A673 (cell line): Measurements from ENCODE around the gene RPTN. TPM values are rescaled to one million over a fixed set of nuclear protein-coding genes. Genes with fewer than 3 reads are reported as not detected.

Experiments
- BruUV-seq: library from RNA; stranded (reverse); fragments of 400-500 nt; replicated peaks from 2 replicates; lab custom pipeline; 2021; lab: Mats Ljungman, UMichigan
- CTCF ChIA-PET: fragments of 300-600 bp; sonication (Branson Sonifier 250); formaldehyde crosslinking; loops from one replicate; lab custom pipeline; 2022; ENCODE audit warnings: antibody characterized with exemption; lab: Charles Lee
- POLR2A ChIA-PET: fragments of 300-600 bp; sonication (Branson Sonifier 250); formaldehyde crosslinking; loops from one replicate; lab custom pipeline; 2022; ENCODE audit warnings: antibody characterized with exemption; ENCODE audit not compliant: low non-redundant PET; lab: Charles Lee
- DNase-seq: peaks from one replicate; pipeline ENCODE4 v3.0.0-alpha.2; 2015; ENCODE audit warnings: low spot score
- H3K27ac ChIP-seq: fragments of 200-600 bp; sonication (generic); 2 replicates; pipeline ENCODE4 v1.5.1; 2016; ENCODE audit warnings: mixed run types, low read depth, mild to moderate bottlenecking, mixed read lengths, antibody characterized with exemption, low read length; ENCODE audit not compliant: poor library complexity, severe bottlenecking
- H3K27me3 ChIP-seq: fragments of 200-600 bp; sonication (generic); replicated peaks from 2 replicates; pipeline ENCODE4 v1.6.1; 2017; ENCODE audit warnings: mixed run types, low read depth, mild to moderate bottlenecking, mixed read lengths, antibody characterized with exemption, low read length; ENCODE audit not compliant: insufficient read depth, poor library complexity
- H3K36me3 ChIP-seq: fragments of 200-600 bp; sonication (generic); 2 replicates; pipeline ENCODE4 v1.6.1; 2016; ENCODE audit warnings: mixed run types, mild to moderate bottlenecking, mixed read lengths, antibody characterized with exemption, low read length; ENCODE audit not compliant: insufficient read depth, poor library complexity, severe bottlenecking
- H3K4me1 ChIP-seq: fragments of 200-600 bp; sonication (generic); 2 replicates; pipeline ENCODE4 v1.6.1; 2017; ENCODE audit warnings: mixed run types, mild to moderate bottlenecking, mixed read lengths, antibody characterized with exemption, low read length; ENCODE audit not compliant: insufficient read depth, poor library complexity, severe bottlenecking
- H3K4me3 ChIP-seq: fragments of 200-600 bp; sonication (generic); 2 replicates; pipeline ENCODE4 v1.5.1; 2016; ENCODE audit warnings: low read depth, mixed run types, mild to moderate bottlenecking, mixed read lengths, low read length; ENCODE audit not compliant: poor library complexity, severe bottlenecking
- H3K9me3 ChIP-seq: fragments of 200-600 bp; sonication (generic); 2 replicates; pipeline ENCODE4 v1.6.1; 2016; ENCODE audit warnings: mixed run types, low read depth, mild to moderate bottlenecking, mixed read lengths, antibody characterized with exemption, low read length; ENCODE audit not compliant: poor library complexity, severe bottlenecking
- EZH2 ChIP-seq: fragments of 200-600 bp; sonication (generic); IDR thresholded peaks from 2 replicates; pipeline ENCODE4 v1.6.1; 2017; ENCODE audit warnings: borderline replicate concordance, low read depth, mild to moderate bottlenecking, mixed read lengths, antibody characterized with exemption, low read length; ENCODE audit not compliant: poor library complexity, severe bottlenecking
- intact Hi-C: fragments of 100-400 bp; cut with micrococcal nuclease; formaldehyde crosslinking; loops from one replicate; pipeline ENCODE4 v1.10.0; 2022; ENCODE audit not compliant: unreplicated experiment
- total RNA-seq: library from RNA; stranded (reverse); gene quantifications from 2 replicates; pipeline ENCODE4 v1.2.3, GENCODE V29; 2021
- TF ChIP-seq, protein P1 (sequence below): fragments of 300-800, 200-600 bp; sonication (generic); conservative IDR thresholded peaks from 2 replicates; pipeline ENCODE4 v1.5.1; 2017; ENCODE audit warnings: low read depth, mild to moderate bottlenecking, antibody characterized with exemption, low read length, moderate library complexity, mixed read lengths

The RPTN gene
- total RNA-seq, 1 experiment from 2014 or later, result not detected

DNA sequence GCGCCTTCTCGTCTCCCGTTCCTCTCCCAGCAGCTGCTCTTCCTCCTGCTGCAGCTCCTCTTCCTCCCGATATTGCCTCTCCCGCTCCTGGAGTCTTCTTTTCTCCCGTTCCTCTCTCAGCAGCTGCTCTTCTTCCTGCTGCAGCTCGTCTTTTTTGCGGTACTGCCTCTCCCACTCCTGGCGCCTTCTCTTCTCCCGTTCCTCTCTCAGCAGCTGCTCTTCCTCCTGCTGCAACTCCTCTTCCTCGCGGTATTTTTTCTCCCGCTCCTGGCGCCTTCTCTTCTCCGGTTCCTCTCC, 49.1 kb downstream of the RPTN start:
- intact Hi-C loops, result loop anchor here (5.0 kb wide), 1 partner anchor 58 kb away; no protein-coding TSS in a partner anchor
- ChIA-PET CTCF (no interaction called here), POLR2A (interaction anchor here (0.5 kb wide), 1 partner anchor 17 kb away, joined by 3 read pairs; no protein-coding TSS in a partner anchor)
- no peak for DNase-seq
- Histone ChIP-seq H3K4me1 (peaks cover 30% of the 10 kb centered on the region), H3K36me3 (no peaks in the 10 kb centered on the region), H3K27me3 (peaks cover 98% of the 10 kb centered on the region), H3K27ac (no peak overlapping the region), H3K4me3 (peak overlapping the region; percentile 42), H3K9me3 (peaks cover 26% of the 10 kb centered on the region)
- BruUV-seq, result no TSS peak
- TF ChIP-seq EZH2, result no peak
- TF ChIP-seq, protein P1, sequence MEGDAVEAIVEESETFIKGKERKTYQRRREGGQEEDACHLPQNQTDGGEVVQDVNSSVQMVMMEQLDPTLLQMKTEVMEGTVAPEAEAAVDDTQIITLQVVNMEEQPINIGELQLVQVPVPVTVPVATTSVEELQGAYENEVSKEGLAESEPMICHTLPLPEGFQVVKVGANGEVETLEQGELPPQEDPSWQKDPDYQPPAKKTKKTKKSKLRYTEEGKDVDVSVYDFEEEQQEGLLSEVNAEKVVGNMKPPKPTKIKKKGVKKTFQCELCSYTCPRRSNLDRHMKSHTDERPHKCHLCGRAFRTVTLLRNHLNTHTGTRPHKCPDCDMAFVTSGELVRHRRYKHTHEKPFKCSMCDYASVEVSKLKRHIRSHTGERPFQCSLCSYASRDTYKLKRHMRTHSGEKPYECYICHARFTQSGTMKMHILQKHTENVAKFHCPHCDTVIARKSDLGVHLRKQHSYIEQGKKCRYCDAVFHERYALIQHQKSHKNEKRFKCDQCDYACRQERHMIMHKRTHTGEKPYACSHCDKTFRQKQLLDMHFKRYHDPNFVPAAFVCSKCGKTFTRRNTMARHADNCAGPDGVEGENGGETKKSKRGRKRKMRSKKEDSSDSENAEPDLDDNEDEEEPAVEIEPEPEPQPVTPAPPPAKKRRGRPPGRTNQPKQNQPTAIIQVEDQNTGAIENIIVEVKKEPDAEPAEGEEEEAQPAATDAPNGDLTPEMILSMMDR, result no peak

DNA sequence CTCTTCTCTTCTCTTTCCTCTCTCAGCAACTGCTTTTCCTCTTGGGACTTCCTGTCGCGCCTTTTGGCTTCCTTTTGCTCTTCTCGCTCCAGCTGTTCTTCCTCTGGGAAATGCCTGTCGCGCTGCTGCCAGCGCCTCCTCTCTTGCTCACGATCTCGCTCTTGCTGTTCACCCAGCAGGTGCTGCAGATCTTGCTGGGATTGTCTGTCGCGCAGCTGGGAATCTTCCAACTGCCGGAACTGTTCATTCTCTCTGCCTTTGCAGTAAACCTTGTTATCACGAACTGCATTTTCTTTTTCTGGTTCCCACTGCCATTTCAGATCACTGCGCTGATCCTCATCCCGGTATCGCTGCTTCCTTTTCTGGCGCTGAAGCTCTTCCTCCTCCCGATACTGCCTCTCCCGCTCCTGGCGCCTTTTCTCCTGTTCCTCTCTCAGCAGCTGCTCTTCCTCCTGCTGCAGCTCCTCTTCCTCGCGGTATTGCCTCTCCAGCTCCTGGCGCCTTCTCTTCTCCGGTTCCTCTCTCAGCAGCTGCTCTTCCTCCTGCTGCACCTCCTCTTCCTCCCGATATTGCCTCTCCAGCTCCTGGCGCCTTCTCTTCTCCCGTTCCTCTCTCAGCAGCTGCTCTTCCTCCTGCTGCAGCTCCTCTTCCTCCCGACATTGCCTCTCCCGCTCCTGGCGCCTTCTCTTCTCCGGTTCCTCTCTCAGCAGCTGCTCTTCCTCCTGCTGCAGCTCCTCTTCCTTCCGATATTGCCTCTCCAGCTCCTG, 49.6 kb downstream of the RPTN start:
- intact Hi-C loops, result loop anchor here (5.0 kb wide), 1 partner anchor 57 kb away; no protein-coding TSS in a partner anchor
- H3K4me1 ChIP-seq, result peaks cover 30% of the 10 kb centered on the region
- TF ChIP-seq, protein P1, result no peak
- no peak for TF ChIP-seq EZH2
- H3K27me3 ChIP-seq, result peaks cover 98% of the 10 kb centered on the region
- H3K9me3 ChIP-seq, result peaks cover 26% of the 10 kb centered on the region
- H3K36me3 ChIP-seq, result no peaks in the 10 kb centered on the region
- DNase-seq, result peak; percentile 52
- no peak overlapping the region for H3K27ac ChIP-seq
- CTCF ChIA-PET, result no interaction called here
- POLR2A ChIA-PET, result no interaction called here
- BruUV-seq, result no TSS peak
- peak overlapping the region; percentile 42 for H3K4me3 ChIP-seq

DNA sequence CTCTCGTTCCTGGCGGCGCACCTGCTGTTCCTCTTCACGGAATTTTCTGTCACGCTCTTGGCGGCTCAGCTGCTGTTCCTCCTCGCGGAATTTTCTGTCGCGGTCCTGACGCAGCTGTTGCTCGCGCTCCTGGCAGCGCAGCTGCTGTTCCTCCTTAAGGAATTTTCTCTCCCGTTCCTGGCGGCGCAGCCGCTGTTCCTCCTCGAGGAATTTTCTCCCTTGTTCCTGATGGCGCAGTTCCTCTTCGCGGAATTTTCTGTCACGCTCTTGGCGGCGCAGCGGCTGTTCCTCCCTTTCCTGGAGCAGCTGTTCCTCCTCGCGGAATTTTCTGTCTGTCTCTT, 50.2 kb downstream of the RPTN start:
- no peak for TF ChIP-seq EZH2
- TF ChIP-seq, protein P1, result no peak
- Histone ChIP-seq H3K36me3 (no peaks in the 10 kb centered on the region), H3K4me3 (peak overlapping the region; percentile 42), H3K4me1 (peaks cover 30% of the 10 kb centered on the region), H3K9me3 (peaks cover 26% of the 10 kb centered on the region), H3K27ac (no peak overlapping the region), H3K27me3 (peaks cover 97% of the 10 kb centered on the region)
- BruUV-seq, result no TSS peak
- ChIA-PET CTCF (no interaction called here), POLR2A (no interaction called here)
- intact Hi-C loops, result loop anchor here (5.0 kb wide), 1 partner anchor 57 kb away; no protein-coding TSS in a partner anchor
- no peak for DNase-seq
